ENCODE results near the gene TRIM3. TPM values are rescaled to one million over a fixed set of nuclear protein-coding genes. Genes with fewer than 3 reads are reported as not detected.

Gene TRIM3
- total and polyA plus RNA-seq, 2 of the 8 experiments (the other 6 are each of a cell fraction or from before 2014, with no cell fraction given) = 10.7 to 14.3 TPM

GRCh38 chr11:6403539-6403938 lies 70.2 kb downstream of the TRIM3 start:
- Histone ChIP-seq H3K36me3 (ENCODE audit: control insufficient read depth in 2 of 4, insufficient read depth in 4 of 4, low read length in 3 of 4) (peaks cover 0 to 2% (median 0%) of the 10 kb centered on the region in 4 experiments; a peak in 1 of 8 replicates), H3K4me2 (ENCODE audit: insufficient read depth in 1 of 2, low read depth in 2 of 2, low read length in 2 of 2) (no peak overlapping the region), H4K20me1 (replicated peaks in 1 of 2; ENCODE audit: control insufficient read depth in 1 of 2, insufficient read depth in 2 of 2, low read length in 2 of 2) (peaks cover 2 to 12% of the 10 kb centered on the region in 2 experiments), H4K5ac (ENCODE audit: insufficient read length, low read depth, low read length) (no peak overlapping the region), H4K8ac (ENCODE audit: extremely low read depth, insufficient read depth, low read length) (no peak overlapping the region), H2BK15ac (ENCODE audit: low read length) (no peak overlapping the region), H3K79me2 (ENCODE audit: control insufficient read depth in 1 of 2, insufficient read depth in 2 of 2, low read length in 2 of 2) (no peaks in the 10 kb centered on the region), H2BK12ac (ENCODE audit: low read depth, low read length) (no peak overlapping the region), H3K27ac (ENCODE audit: low read depth, low read length) (no peak overlapping the region), H3K4me1 (replicated peaks in 1 of 4; ENCODE audit: control insufficient read depth in 3 of 4, insufficient read depth in 4 of 4, low read length in 3 of 4) (peaks cover 8 to 15% (median 10%) of the 10 kb centered on the region in 4 experiments), H4K91ac (replicated peaks; ENCODE audit: insufficient read length, low read length) (no peak overlapping the region), H3K18ac (ENCODE audit: extremely low read depth, low read length) (no peak overlapping the region), H2BK20ac (ENCODE audit: low read length) (no peak overlapping the region), H3K4me3 (ENCODE audit: extremely low read depth in 1 of 4, insufficient read depth in 2 of 4, low read depth in 3 of 4, low read length in 4 of 4) (no peak overlapping the region), H3K9me3 (ENCODE audit: insufficient read depth in 2 of 2, low read depth in 1 of 2, low read length in 1 of 2) (no peaks in the 10 kb centered on the region), H2AFZ (ENCODE audit: low read length) (no peak overlapping the region), H3K27me3 (replicated peaks in 1 of 4; ENCODE audit: control insufficient read depth in 3 of 4, extremely low read depth in 1 of 4, insufficient read depth in 3 of 4, low read length in 3 of 4) (no peaks in the 10 kb centered on the region), H3K79me1 (ENCODE audit: low read depth, low read length) (no peaks in the 10 kb centered on the region), H3K14ac (ENCODE audit: insufficient read length) (no peak overlapping the region), H3K56ac (replicated peaks; ENCODE audit: insufficient read length, low read depth, low read length) (no peak overlapping the region), H2BK5ac (ENCODE audit: low read depth, low read length) (no peak overlapping the region), H3K23ac (ENCODE audit: insufficient read length) (no peak overlapping the region), H2BK120ac (replicated peaks; ENCODE audit: low read depth, low read length) (no peak overlapping the region), H3K4ac (replicated peaks; ENCODE audit: insufficient read length, low read depth, low read length) (no peak overlapping the region), H2AK5ac (ENCODE audit: low read depth, low read length) (no peak overlapping the region), H3K23me2 (ENCODE audit: low read depth, low read length) (no peaks in the 10 kb centered on the region), H3K9ac (replicated peaks in 1 of 4; ENCODE audit: extremely low read depth in 1 of 4, low read depth in 3 of 4, low read length in 3 of 4) (no peak overlapping the region)
- no peak for TF ChIP-seq JUND (IDR thresholded peaks at IDR 0.05; ENCODE audit: low read length)
- DNase-seq (ENCODE audit: low read depth in 1 of 2, low spot score in 2 of 2) = no peak
- ChIA-PET CTCF (ENCODE audit: partially characterized antibody) (interaction anchor here (0.6 to 9.5 kb wide), 11 partner anchors 10 to 108 kb away, joined by 3 to 79 read pairs (median 9); partner anchors contain the start of genes APBB1 and HPX), POLR2A (ENCODE audit: partially characterized antibody) (interaction anchor here (0.6 to 1.9 kb wide), 4 partner anchors 10 to 75 kb away, joined by 3 to 9 read pairs (median 4); partner anchors contain the start of gene SMPD1)
- no peak for FAIRE-seq
- 89% methylated on average over 8 of the region's 8 CpGs; no CpG with 5 or more reads in 1 of the 2 experiments for WGBS, 2 experiments (ENCODE audit: extremely low coverage in 1 of 2, insufficient coverage in 1 of 2, insufficient read length in 1 of 2, insufficient replicate concordance in 2 of 2, low coverage in 1 of 2, low lambda C conversion rate in 2 of 2, missing lambda C conversion rate in 1 of 2)

Measured in H1 (cell line).